Mesenteric fat pad (tissue), 1 donor: ENCODE data around the gene BTBD16. TPM values are rescaled to one million over a fixed set of nuclear protein-coding genes. Genes with fewer than 3 reads are reported as not detected.

Experiments
- DNase-seq: peaks from one replicate; pipeline ENCODE4 v3.0.0-alpha.2; 2020; ENCODE audit warnings: low spot score
- total RNA-seq: library from RNA; stranded (reverse); fragmentation: NEBNext Ultra II Directional; extraction: Animal tissue kit (Norgen Biotek cat#: 25700); gene quantifications from one replicate; pipeline ENCODE4 v1.2.1, GENCODE V29; 2021
- donor health status: DM: yes; HTN: yes; CAD: no.

Gene BTBD16
- total RNA-seq, 1 donor from 2014 or later: not detected

DNA sequence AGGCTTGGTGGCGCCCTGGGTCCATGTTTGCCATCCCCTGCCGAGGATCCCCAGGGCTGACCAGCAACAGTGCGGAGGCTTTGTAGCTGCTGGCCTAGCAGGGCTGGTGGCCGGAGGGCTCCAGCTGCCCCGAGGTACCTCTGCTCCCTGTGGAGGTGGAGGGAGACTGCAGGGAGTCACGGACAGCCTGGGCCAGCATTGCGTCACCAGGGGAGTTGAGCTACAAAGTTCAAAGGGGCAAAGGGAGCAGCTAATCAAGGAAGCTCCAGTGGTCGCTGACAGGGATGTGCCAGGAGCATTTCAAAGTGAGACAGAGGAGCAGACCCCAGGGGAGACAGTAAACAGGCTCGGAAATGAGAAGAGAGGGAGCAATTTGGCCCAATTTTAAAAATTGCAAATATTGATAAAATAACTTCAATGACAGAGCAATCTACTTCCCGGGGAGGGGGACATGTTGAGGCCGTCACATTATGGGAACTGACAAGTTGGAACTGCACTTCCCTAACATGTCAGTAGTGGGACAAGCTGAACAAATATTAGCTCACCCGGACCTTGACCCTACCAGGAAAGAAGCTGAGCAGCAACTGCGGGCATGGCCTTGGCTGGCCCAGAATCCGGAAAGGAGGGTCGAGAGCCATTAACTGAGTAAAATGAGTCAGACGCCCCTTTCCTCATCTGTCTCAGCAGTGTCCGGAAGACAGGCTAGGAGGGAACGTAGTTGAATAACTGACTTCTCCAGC lies 39.4 kb downstream of the BTBD16 start:
- no peak for DNase-seq

DNA sequence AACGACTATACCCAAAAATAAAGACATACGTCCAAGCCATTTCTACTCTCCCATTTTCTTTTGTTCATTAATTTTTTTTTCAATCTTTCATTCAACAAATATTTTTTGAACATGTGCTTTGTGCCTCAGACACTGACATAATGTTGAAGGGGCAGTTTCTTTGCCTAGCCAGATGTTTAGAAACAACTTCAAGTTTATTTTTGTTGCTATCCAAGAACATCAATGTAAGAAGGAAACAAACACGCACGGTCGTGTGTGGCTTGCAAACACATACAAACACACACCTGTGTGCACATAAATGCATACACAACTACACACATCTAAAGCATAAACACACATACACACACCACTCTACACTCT lies 39.9 kb downstream of the BTBD16 start:
- DNase-seq: no peak

DNA sequence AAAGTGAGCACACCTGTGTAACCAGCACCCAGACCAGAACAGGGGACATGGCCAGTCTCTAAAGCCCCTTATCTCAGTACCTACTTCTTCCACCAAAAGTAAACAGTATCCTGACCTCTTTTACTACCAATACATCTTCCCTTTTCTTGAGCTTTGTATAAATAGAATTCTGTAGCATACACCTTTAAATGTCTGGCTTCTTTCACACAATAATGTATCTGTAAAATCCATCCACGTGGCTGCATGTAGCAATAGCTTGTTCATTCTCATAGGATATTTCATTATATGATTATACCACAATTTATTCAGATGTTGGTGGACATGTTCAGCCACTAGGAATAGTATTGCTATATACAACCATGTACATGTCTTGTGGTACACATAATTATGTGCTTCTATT lies 40.6 kb downstream of the BTBD16 start:
- DNase-seq: no peak

DNA sequence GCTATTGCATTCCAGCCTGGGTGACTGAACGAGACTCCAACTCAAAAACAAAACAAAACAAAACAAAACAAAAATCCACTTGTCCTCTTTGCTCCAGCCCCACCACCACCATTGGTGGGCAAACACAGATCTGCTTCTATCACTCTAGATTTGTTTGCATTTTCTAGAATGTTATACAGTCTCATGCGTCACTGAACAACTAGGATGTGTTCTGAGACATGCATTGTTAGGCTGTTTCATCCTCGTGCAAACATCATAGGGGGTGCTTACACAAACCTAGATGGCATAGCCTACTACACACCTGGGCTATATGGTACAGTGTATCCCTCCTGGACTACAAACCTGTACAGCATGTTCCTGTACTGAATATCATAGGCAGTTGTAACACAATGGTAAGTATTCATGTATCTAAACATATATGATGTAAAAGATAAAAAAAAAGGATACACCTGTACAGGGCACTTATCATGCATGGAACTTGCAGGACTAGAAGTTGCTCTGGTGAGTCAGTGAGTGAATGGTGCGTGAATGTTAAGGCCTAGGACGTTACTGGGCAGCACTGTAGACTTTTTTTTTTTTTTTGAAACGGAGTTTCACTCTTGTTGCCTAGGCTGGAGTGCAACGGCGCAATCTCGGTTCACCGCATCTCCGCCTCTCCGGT lies 45.3 kb downstream of the BTBD16 start:
- no peak for DNase-seq

DNA sequence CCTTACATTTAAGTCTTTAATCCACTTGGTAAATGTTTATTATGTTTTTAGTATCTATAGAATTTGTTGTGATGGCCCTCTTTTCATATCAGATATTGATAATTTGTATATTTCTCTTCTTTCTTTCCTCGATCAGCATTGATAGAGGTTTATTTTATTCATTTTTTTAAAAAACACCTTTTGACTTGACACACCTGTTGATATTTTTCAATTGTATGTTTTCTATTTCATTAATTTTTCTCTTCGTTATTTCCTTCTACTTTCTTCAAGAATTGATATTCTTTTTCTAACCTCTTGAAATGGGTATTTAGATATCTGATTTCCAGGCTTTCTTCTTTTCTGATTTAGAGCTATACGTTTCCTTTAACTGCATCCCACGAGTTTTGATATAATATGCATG lies 50.9 kb downstream of the BTBD16 start:
- no peak for DNase-seq

DNA sequence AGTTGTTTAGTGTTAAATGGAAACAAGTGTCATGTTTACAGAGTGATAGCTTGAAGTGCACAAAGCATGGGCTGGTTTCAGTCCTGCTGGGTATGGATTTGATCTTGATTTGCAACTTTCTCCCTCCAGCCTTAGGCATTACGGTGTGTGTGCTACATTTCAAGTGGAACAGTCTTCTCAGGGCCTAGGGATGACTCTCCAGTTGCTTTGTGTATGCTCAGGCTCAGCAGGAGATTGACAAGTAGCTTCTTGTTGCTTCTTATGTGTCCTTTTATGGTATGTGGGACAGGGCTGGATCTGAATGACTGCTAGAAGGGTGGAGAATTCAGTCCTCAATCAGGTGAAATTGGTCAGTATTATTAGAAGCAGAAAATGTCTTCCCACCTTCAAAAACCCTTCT lies 52.1 kb downstream of the BTBD16 start:
- no peak for DNase-seq

DNA sequence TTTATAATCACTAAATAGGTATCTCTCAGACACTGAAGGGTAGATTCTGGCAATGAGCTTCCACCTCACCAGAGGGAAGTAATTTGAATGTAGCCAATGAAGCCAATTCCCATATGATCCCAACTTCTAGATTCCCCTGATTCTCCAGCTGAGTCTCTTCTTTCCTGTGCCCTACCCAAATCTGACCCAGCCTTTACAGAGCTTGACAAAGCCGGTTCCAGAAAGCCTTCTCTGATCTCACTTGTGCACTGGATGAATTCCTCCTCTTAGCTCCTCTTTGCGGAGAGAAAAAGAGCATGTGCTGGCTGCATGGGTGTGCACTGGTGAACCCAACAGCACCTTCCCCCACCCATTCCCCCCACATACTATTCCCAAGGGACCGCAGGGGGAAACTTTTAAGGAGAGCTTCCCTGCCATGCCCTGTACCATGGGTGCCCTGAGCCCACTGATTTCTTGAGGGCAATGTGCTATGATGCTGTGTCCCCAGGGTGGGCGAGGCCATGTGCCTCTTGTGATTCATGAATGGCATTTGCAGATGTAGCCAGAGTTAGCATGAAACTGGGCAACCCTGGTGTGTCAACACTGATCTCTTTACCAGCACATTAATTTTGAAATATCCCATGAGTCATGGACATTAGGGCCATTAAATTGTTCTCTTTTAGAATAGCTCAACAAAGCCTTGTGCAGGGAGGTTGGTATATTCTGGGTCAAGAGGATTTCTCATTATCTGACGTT lies 53.0 kb downstream of the BTBD16 start:
- DNase-seq: no peak

DNA sequence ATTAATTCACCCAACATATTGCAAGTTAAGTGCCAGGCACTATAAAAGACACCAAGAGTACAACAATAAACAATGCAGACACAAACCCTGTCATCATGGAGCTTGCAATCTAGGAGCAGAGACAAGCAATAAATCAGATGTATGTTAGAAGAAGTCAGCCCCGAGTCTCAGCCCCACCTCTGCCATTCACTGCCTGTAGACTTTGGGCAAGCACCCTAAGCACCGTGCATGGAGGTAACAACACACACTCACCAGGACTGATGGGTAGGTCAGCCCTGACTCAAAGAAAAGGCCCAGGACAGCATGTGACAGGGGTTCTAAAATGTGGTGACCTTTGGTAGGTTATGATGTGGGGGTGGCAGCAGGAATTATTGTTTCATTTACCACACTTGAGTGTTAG lies 54.1 kb downstream of the BTBD16 start:
- no peak for DNase-seq

DNA sequence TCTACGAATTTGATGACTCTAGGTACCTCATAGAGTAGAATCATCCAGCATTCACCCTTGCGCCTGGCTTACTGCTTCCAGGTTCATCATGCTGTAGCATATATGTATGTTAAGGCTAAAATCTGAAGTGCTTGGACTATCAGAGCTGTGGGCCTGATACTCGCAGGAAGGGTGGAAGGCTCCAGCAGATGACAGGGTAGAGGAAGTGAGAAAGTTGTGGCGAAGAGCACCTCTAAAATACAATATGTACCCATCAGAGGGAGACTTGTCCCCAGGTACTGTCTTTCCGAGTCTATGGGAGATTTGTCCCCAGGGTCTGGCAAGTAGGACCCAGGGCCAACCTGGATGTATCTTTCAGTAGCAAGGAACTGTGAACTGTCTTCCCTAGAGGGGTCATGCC lies 55.3 kb downstream of the BTBD16 start:
- DNase-seq: no peak

DNA sequence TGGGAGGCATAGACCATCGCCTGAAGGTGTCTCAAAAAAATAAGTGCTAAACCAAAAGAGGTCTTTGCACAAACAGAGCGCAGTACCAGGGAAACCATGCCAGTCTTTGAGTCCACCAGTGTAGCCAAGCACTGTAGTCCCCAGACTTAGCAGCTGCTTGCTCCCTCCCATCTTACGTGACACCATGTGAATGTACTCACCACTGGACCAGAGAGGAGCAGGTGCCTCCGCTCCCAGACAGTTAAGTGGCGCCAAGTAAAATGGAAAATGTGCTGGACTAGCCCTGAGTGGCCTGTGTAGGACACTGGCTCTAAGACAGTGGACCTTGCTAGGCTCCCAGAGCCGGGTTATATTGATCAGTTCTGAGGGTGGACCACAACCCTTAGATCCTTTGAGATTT lies 55.7 kb downstream of the BTBD16 start:
- no peak for DNase-seq

DNA sequence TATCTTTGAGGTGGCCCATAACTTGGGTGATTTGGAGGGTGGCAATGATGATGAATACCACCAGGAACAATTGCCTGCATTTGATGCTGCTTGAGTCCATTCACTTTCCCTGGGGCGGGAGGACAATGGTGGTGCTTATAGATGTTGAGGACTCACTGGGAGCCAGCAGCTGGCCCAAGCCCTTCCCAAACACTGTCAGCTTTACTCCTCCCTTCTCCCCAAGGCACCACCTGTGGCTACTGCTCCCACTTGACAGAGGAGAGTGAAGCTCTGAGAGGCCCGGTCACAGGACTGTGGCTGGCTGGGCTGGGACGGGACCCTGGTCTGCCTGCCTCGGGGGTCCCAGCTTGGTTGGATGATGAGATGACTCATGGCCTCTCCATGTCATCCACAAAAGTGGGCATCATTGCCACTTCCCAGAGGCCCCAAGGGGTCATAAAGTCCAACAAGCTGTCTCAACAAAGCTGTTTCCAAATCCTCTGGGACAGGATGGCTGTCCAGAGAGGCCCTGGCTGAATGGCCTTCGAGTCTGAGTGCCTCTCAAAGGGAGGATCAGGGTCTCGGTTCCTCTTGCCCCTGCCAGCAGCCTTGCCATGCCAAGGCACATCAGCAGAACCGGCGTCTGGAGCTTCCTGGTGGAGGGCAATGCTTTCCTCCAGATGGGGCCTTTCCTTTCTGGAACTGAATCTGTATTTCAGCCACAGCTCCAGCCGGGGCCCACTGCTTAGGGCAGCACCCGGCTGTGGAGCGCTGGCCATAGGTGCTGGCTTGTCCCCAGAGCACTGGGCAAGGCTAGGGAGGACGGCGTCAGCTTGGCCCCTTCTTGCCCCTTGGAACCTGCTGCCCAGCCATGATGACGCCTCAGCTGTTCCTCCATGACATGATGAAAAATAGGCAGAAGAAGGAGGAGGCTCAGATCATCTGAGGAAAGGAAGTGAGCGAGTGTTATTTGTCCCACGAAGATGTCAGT lies 56.4 kb downstream of the BTBD16 start:
- no peak for DNase-seq

DNA sequence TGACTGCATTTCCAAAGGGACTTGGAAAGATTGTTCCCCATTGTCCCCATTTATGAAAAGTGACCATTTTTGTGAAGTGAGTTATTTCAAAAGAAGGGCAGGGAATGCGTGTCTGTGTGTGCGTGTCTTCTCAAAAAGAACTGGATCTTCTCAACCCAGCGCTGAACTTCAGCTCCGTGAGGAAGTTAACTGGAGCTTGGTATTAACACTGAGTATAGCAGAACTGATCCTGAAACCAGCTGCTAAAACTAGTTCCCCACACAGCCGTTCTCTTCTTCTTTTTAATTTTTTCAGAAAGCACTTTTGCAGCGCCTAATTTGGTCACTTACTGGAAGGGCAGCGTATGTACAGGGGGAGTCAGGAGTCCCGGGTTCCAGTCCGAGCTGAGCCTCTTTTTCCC lies 57.6 kb downstream of the BTBD16 start:
- no peak for DNase-seq

DNA sequence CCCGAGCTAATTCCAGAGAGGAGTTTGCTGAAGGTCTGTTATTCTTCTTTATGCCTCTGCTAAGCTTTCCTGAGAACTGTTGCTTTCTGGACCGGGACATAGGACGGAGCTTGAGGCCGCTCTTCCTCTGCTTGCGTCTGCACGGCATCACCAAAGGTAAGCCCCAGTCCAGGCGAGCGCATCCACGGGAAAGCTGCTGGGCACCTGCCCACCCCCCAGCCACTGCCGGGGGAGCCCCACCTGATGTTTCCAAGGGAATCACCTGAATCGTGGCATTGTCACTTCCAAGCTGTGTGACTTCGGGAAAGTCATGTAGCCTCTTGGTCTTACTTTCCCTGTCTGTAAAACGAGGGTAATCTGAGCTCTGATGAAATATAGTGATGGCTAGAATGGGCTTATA lies 58.3 kb downstream of the BTBD16 start:
- no peak for DNase-seq

DNA sequence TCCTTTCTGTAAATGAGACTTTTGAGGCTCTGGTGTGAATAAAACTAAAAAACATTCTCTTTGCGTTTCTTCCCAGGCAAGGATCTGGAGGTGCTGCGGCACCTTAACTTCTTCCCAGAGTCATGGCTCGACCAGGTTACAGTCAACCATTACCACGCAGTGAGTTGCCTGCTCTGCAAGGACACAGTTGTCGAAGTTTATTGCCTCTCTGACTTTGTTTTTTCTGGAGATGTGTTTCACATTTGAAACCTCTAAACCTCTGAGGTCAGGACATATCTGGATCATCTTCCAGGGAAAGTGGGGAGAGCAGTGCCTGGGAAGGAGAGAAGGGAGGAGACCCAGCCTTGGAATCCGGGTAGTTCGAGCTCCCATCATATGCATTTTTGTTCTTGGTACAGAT lies 60.0 kb downstream of the BTBD16 start:
- DNase-seq: no peak

DNA sequence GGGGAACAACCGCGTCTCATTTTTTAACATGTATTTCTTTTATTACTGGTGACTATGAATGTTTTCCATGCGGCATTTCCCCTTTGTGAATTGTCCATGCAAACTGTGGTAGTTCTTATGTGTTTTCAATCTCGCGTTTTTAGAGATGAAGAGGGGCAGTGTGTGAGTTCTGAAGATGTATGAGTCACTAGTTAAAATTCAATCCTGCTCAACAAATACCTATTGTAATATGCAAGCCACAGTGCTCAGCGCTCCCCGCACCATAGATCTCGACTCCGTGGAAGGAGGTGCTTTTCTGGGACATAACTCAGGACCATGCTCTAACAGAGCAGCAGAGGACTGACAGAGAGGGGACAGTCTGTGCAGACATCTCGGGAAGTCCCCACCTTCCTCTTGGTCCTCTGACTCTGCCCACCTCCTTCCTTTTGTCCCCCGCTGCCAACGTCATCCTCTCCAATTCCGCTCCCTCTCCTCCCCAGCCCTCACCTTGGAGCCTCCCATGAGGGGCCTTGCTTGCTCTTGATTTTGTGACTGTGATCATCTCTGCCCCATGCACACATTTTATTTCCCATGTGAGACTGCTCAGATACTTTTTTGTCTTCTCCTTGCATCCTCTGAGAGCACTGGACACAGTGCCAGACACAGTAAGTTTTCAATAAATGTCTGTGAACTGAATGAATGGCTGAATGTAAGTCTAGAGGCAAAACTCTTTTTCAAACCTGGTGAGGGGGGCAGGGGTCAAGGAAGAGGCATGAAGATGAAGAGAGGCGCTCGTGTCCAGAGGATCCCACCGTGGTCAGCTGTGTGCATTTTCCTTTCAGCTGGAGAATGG lies 60.7 kb downstream of the BTBD16 start:
- no peak for DNase-seq

DNA sequence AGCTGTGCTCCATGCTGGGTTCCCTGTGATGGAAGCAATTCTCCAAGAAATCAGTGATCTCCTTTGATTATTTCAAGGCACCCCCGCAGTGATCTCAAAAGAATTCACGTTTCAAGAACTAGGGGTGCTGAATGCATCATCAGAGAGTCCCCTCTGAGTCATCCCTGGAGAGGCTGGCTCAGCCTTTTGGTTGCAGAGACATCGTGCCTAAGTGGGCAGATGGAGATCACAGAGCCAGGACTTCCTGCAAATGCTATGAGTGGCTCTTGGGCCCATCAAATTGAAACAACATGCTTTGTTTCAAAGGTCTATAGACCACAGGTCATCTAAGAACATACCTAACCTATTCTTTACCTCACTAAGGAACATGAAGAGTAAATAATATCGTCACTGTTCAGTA lies 61.9 kb downstream of the BTBD16 start:
- no peak for DNase-seq

DNA sequence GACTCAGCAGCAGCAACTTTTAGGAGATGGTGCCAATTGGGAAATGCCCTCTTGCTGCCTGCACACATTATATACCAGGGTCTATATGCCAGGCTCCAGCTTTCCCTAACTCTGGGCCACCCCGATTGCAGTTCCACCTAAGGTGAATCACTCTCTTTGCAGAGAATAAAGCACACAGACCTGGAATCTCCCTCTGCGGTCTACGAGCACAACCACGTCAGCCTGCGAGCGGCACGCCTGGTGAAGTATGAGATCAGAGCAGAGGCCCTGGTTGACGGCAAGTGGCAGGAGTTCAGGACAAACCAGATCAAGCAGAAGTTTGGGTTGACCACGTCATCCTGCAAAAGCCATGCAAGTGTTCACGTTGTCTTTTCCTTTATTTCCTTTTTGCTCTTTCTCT lies 65.2 kb downstream of the BTBD16 start:
- DNase-seq: no peak

DNA sequence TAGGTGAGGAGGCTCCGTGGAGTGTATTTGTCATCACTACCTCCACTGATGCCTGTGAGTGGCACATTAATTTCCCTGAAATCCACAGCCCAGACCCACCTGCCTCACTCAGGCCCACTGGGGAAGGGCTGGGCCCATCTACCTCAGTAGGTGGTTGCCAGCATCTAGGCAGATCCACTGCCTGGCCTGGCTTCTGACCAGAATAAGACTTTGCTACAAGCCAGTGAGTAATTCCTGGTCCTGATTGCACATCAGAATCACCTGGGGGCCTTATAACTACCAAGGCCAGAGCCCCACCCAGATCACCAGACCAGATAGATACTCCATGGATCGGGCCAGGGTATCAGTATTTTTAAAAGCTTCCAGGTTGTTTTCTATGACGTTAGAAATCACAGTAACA lies 65.9 kb downstream of the BTBD16 start:
- no peak for DNase-seq

DNA sequence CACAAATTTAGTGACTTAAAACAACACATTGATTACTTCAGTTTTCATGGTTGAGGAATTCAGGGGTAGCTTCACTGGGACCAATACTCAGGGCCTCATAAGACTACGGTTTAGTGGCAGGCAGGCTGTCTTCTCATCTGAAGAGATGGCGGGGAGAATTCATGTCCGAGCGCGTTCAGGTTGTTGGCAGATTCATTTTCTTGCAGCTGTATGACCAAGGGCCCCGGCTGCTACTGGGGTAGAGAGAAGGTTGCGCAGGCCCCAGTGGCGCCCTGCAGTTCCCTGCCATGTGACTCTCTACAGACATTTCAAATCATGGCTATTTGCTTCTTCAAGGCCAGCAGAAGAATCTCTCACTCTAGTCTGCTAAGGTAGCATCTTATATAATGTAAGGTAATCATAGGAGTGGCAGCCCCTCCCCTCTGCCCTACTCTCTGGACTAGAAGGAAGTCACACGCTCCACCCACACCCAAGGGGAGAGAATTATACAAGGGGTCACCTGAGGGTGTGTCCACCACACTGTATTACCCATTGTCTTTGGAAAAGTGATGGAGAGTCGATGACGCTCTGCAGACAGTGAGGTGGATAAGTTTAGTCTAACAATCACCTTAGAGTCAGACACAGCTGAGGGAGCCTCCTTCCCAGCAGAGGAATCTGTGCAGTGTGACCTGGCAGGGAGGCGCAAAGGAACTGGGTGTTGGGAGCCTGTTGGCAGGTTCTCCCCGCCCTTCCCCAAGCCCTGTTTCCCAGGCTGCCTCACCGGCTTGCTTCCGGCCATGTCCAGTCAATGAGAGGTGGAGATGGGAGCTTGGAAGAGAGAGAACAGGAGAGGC lies 67.7 kb downstream of the BTBD16 start:
- DNase-seq: no peak
